ENCODE measurements around the gene CCDC102A. TPM values are rescaled to one million over a fixed set of nuclear protein-coding genes. Genes with fewer than 3 reads are reported as not detected.

CCDC102A gene
- total RNA-seq, 1 experiment from 2014 or later = 4.5 TPM

DNA sequence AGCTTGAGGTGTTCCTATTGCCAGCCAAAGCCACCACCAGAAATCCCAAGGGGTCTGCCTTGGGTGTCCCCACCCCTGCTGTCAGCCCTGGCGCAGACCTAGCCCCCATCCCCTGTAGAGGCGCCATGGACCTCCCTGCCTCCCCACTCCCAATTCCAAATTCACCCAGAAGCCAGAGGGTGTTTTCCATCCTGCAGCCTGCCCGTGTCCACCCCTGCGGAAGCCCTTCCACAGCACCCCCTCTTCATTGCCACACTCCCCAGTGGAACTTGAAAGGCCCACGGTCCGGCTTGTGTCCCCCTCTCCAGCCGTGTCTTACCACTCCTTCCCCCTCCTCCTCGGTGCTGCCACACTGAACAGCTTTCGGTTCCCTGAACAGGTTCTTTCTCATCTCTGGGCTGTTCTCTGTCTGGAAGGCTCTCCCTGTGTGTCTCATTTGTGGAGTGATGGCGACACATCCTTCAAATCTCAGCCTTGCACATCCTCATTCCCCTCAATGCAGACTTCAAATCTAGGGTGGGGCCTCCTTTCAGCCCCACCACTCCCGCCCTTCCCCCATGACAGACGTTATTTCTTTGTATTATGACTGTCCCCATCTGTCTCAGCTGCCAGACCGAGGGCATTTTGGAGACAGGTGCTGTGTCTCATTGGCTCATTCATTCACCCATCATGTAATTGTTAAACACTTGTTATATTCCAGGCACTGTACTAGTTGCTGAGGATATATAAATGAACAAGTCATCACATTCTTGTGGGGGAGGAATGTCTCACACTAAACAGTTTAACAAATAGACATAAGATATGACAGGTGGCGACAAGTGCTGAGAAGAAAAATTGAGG lies 42.4 kb upstream of the CCDC102A start:
- intact Hi-C loops (cut with micrococcal nuclease) = loop anchor here (5.0 kb wide), 2 partner anchors 284 to 429 kb away; no protein-coding TSS in a partner anchor
- no peak overlapping the region for H3K9ac ChIP-seq (ENCODE audit: low read length)
- CTCF ChIA-PET = no interaction called here

More for the DNA sequence above, 42.4 kb upstream of the CCDC102A start:
- no peaks in the 10 kb centered on the region for H4K20me1 ChIP-seq (ENCODE audit: insufficient read depth)
- POLR2A ChIA-PET = no interaction called here
- TF ChIP-seq ELF1 (IDR thresholded peaks at IDR 0.05; ENCODE audit: borderline replicate concordance, low read depth) (no peak), EZH2phosphoT487 (IDR thresholded peaks at IDR 0.05; ENCODE audit: borderline replicate concordance) (no peak), TCF7L2 (IDR thresholded peaks at IDR 0.05; ENCODE audit: borderline replicate concordance, extremely low read depth, insufficient read depth, insufficient read length) (no peak), EGR1 (IDR thresholded peaks at IDR 0.05; ENCODE audit: low read depth) (no peak), CBX3 (IDR thresholded peaks at IDR 0.05; ENCODE audit: low read depth) (no peak), RAD21 (IDR thresholded peaks at IDR 0.05; ENCODE audit: low read depth) (no peak), POLR2A (IDR thresholded peaks at IDR 0.05; ENCODE audit: borderline replicate concordance, extremely low read depth, insufficient read depth, insufficient read length) (no peak), FOSL1 (IDR thresholded peaks at IDR 0.05; ENCODE audit: low read depth) (no peak), SIN3A (IDR thresholded peaks at IDR 0.05; ENCODE audit: low read depth) (no peak), EZH2 (IDR thresholded peaks at IDR 0.05) (no peak), ZFX (IDR thresholded peaks at IDR 0.05) (no peak), POLR2AphosphoS5 (IDR thresholded peaks at IDR 0.05; ENCODE audit: low read depth, low read length) (no peak)
- TF ChIP-seq, protein P1, sequence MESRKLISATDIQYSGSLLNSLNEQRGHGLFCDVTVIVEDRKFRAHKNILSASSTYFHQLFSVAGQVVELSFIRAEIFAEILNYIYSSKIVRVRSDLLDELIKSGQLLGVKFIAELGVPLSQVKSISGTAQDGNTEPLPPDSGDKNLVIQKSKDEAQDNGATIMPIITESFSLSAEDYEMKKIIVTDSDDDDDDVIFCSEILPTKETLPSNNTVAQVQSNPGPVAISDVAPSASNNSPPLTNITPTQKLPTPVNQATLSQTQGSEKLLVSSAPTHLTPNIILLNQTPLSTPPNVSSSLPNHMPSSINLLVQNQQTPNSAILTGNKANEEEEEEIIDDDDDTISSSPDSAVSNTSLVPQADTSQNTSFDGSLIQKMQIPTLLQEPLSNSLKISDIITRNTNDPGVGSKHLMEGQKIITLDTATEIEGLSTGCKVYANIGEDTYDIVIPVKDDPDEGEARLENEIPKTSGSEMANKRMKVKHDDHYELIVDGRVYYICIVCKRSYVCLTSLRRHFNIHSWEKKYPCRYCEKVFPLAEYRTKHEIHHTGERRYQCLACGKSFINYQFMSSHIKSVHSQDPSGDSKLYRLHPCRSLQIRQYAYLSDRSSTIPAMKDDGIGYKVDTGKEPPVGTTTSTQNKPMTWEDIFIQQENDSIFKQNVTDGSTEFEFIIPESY (IDR thresholded peaks at IDR 0.05; ENCODE audit: extremely low read depth, insufficient replicate concordance, low read length) = no peak
- TF ChIP-seq, protein P2, sequence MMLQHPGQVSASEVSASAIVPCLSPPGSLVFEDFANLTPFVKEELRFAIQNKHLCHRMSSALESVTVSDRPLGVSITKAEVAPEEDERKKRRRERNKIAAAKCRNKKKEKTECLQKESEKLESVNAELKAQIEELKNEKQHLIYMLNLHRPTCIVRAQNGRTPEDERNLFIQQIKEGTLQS (IDR thresholded peaks at IDR 0.05) = no peak
- TF ChIP-seq, protein P3, sequence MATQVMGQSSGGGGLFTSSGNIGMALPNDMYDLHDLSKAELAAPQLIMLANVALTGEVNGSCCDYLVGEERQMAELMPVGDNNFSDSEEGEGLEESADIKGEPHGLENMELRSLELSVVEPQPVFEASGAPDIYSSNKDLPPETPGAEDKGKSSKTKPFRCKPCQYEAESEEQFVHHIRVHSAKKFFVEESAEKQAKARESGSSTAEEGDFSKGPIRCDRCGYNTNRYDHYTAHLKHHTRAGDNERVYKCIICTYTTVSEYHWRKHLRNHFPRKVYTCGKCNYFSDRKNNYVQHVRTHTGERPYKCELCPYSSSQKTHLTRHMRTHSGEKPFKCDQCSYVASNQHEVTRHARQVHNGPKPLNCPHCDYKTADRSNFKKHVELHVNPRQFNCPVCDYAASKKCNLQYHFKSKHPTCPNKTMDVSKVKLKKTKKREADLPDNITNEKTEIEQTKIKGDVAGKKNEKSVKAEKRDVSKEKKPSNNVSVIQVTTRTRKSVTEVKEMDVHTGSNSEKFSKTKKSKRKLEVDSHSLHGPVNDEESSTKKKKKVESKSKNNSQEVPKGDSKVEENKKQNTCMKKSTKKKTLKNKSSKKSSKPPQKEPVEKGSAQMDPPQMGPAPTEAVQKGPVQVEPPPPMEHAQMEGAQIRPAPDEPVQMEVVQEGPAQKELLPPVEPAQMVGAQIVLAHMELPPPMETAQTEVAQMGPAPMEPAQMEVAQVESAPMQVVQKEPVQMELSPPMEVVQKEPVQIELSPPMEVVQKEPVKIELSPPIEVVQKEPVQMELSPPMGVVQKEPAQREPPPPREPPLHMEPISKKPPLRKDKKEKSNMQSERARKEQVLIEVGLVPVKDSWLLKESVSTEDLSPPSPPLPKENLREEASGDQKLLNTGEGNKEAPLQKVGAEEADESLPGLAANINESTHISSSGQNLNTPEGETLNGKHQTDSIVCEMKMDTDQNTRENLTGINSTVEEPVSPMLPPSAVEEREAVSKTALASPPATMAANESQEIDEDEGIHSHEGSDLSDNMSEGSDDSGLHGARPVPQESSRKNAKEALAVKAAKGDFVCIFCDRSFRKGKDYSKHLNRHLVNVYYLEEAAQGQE (IDR thresholded peaks at IDR 0.05; ENCODE audit: low read depth) = no peak
- H3K9me3 ChIP-seq (ENCODE audit: control insufficient read depth in 1 of 2, insufficient read depth in 1 of 2, low read depth in 1 of 2, low read length in 2 of 2) = no peaks in the 10 kb centered on the region
- H2AFZ ChIP-seq (ENCODE audit: low read depth, low read length, poor library complexity, severe bottlenecking) = no peak overlapping the region
- no peaks in the 10 kb centered on the region for H3K9me2 ChIP-seq (ENCODE audit: insufficient read depth)
- no peak overlapping the region for H3K4me2 ChIP-seq (ENCODE audit: low read length)
- H3K4me1 ChIP-seq (ENCODE audit: control insufficient read depth in 1 of 2, insufficient read depth in 2 of 2, low read length in 2 of 2) = no peaks in the 10 kb centered on the region
- H3K79me2 ChIP-seq (ENCODE audit: insufficient read depth, low read length) = no peaks in the 10 kb centered on the region
- DNase-seq (ENCODE audit: low read depth, low spot score) (no peak), ATAC-seq (no peak)
- H3K27me3 ChIP-seq (ENCODE audit: insufficient read depth, low read length) = no peaks in the 10 kb centered on the region
- RAD21 ChIA-PET (ENCODE audit: low non-redundant PET in 1 of 2, low total read pairs in 2 of 2, uncharacterized antibody in 2 of 2, unreplicated experiment in 2 of 2) = interaction anchor here in 1 of 2 experiments (0.6 kb wide), 1 partner anchor 223 kb away, joined by 3 read pairs; no protein-coding TSS in a partner anchor
- no peak overlapping the region for H3K4me3 ChIP-seq (replicated peaks in 1 of 2; ENCODE audit: low read depth in 1 of 2, low read length in 2 of 2)
- H3K27ac ChIP-seq (ENCODE audit: low read depth, low read length) = no peak overlapping the region
- no TSS peak for BruUV-seq (replicated peaks)
- no peaks in the 10 kb centered on the region for H3K36me3 ChIP-seq (ENCODE audit: control insufficient read depth in 1 of 2, insufficient read depth in 2 of 2, low read length in 2 of 2)

Measured in HCT116 (cell line).